ENCODE data around the gene OSBPL10.

OSBPL10 gene

DNA sequence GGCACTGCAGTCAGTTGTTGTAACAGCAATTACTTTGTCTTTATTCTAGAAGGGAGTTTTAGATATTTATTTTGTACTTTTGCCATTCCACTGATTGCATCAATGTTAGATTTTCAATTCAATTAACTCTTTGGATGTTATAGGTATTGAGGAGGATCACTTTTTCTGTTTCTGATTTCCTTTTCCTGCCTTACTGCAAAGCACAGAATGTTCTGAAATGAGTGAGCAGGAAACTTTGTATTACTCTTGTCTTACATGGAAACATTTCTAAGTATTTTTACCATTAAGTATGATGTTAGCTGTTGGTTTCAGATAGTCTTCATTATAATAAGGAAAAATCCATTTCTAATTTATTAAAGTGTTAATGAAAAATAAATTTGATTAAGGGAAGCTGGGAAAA is 80.5 kb downstream of the OSBPL10 start:
- Histone ChIP-seq H3K4me3 (no peak overlapping the region), H3K27ac (no peak overlapping the region)

DNA sequence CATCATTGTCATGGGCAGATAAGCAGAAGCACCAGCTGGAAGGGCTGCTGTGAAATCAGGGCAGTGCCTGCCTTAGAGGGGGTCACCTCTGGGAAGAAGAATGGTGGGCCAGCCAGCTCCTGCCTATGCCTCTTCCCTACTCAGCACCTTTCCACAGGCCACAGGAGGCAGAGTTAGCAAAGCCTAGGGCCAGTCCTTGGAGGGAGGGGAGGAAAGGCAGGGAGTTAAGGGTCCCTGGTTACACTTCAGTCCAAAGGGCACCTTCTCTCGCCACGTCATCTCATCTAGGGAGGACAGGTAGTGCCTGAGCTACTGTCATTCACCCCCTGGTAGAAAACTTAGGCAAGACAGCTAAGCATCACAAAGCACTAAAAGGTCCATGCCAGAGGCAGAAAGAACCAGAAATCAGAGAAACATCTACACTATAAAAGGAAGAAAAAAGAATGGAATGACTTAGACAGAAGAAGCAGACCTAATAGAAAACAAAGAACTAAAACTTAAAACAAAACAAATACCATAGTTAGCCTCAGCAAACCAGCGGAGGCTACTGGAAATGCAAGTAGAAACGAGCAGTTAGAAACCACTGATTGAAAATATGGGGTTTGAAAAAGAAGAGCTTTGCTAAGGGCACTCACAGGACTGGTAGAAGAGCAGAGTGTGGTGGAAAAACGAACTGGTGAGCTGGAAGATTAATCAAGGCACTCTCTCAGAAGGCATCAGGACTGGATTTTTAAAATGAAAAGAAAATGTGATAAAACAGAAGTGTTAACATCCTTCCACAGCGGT is 84.2 kb downstream of the OSBPL10 start:
- Histone ChIP-seq H3K4me3 (no peak overlapping the region), H3K27ac (no peak overlapping the region)

DNA sequence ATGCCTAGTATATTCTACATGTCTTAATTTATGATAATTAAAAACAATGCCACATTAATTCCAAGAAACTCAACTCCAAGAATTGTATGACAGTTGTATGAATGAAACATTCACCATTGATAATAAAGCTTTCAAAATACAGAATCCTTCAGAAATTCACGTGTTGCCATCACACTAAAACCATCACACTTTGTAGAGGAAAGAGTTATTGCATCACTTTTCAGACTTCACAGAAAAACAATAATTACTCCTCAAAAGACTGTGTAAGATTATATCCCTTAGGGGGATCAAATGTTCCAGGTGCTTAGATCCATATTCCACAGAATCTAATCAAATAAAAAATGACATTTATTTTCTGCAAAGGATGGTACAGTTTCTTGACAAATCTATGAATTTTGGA is 85.0 kb downstream of the OSBPL10 start:
- H3K4me3 ChIP-seq = no peak overlapping the region
- H3K27ac ChIP-seq = no peak overlapping the region

DNA sequence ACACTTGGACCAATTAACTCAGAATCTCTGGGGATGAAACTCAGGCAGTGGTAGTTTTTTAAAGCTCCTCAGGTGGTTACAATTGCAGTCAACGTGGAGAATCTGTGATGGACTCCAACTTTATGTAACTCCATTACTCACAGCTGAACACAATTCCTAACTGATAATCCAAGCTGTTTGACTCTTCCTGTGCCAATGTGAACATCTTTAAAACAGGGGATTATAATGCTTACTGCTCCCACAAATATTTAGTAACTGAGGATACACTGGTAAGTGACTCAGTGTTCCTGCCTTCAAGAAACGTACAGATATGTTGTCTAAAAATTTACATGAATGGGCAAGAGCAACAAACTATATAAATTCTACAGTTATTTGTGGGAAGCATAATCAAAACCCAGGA is 85.6 kb downstream of the OSBPL10 start:
- H3K4me3 ChIP-seq = no peak overlapping the region

DNA sequence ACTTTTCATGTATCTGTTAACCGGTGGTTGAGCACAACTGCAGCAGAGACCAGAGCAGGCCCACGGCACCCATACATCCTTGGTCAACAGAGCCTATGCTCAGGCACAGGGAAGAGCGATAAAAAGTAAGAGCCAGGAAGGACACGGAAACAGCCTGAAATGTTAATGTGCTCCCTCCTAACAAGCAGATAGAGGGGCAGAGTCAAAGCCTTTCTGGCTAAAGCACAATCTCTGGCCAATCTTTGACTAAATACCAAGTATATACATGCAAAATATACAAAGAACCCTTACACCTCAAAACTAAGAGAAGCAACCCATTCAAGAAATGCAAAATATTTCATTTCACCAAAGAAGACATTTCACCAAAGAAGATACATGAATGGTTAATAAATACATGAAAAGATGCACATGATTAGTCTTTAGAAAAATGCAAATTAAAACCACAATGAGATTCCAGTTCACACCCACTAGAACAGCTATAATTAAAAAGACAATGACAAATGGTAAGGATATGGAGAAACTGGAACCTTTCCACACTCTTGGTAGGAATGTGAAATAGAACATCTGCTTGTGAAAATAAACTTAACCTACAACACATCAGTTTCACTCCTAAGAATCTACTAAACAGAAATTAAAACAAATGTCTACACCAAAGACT is 88.0 kb downstream of the OSBPL10 start:
- Histone ChIP-seq H3K4me3 (no peak overlapping the region), H3K27ac (peak overlapping the region in 2 of 21 experiments; percentile 20 to 39)

More for the DNA sequence above, 85.6 kb downstream of the OSBPL10 start:
- H3K27ac ChIP-seq = no peak overlapping the region

DNA sequence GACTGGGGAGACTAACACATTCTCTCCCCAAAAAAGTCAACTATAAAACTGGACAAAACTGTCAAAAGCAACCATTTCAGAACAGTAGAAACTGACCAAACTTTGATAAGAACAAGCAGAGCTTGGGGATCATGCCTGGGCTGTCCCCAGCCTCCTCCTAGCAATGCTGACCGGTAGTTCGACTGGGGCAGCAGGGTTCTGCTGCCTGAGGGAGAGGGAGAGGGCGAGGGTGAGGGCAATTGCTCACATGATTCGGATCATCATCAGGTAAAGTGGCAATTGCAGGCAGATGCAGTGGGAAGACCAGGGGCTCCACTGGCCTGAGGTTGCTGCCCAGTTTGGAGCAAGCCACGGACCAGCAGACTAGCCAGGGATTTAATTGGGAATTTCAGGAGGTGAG is 88.6 kb downstream of the OSBPL10 start:
- H3K27ac ChIP-seq = peak overlapping the region in 5 of 21 experiments; percentile 4 to 39 (median 14)
- no peak overlapping the region for H3K4me3 ChIP-seq

DNA sequence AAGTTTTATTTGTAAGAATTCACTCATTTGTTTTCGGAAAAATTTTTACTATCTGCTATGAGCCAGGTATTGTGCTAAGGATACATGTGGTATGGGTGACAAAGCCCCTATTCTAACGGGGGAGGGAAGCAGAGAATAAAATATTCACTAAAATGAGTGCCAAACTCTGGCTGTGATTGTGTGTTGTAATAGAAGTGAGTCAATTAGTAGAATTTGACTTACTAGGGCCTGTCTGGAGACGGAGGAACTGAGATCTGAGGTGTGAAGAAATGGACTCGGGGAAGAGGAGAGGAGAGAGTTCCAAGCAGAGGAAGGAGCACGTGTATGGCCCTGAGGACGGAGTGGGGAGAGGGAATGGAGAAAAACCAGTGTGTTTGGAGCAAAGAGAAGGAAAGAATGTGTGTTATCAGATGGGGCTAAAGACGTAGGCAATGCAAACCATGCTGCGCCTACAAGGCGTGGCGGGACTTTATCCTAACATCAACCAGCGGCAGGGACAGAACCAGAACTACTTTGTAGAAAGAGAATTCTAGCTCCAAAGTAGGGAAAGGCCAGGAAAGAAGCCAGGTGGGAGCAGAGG is 89.1 kb downstream of the OSBPL10 start:
- Histone ChIP-seq H3K4me3 (no peak overlapping the region), H3K27ac (peak overlapping the region in 7 of 21 experiments; percentile 4 to 39 (median 16))

DNA sequence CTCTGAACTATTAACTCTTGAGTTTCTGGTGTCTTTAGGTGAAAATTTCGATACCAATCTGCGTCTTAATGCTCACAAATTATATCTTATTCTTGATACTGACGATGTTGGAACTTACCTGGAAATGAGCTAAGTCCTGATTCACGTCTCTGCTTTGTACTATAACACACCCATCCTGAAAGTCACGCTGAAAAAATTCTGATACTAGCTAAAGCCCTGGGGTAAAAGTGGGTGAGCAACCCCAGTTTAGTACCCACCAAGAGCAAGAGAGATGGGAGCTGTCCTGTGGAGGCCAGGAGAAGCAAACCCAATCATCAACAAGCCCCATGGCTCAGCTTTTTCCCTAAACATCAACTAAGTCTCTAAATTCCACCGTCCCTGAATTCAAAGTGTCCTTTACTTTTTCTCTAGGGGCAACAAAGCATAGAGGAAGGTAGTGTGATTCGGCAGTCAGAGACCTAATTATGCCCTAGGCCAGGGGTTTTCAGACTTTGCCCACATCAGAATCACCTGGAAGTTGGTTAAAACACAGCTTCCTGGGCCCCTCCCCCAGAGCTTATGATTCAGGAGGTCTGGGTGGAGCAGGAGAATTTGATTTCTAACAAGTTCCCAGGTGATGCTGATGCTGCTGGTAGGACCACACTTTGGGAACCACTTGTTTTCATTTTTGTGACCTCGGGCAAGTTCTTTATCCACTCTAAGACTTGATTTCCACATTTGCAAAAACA is 90.2 kb downstream of the OSBPL10 start:
- Histone ChIP-seq H3K4me3 (no peak overlapping the region), H3K27ac (peak overlapping the region in 2 of 21 experiments; percentile 15 to 39)

DNA sequence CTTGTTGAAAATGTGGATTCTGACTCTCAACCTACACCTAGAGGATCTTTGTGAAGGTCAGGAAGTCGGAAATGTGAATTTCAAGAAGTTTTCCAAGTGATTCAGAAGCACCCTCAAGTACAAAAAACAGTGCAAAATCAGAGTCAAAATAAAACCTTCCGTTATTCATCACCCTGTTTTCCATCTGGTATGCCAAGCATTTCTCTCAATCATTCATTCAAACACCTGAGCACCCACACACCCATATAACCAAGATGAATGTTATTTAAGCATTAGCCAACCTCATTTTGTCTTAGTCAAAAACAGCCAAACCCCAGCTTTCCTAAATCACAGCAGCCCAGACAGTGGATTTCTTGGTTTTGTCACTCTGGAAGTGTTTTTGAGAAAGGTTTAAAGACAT is 91.1 kb downstream of the OSBPL10 start:
- Histone ChIP-seq H3K4me3 (no peak overlapping the region), H3K27ac (peak overlapping the region in 1 of 21 experiments; percentile 30)

DNA sequence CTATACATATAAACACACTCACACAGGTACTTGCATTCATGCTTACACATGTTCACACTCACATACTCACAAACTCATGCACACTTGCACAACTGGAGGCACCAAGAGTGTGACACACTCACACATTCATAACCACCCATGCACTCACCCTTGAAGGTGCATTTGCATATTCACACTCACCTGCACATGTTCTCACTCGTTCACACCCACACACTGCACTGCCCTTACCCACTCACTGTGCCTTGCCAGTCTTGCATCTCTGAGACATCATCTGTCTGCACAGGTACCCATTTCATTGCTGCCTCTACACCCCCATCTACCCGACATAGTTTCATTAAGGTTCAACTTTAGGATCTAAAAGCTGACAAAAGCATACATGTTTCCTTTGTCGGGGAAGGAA is 95.8 kb downstream of the OSBPL10 start:
- no peak overlapping the region for H3K27ac ChIP-seq
- H3K4me3 ChIP-seq = no peak overlapping the region

DNA sequence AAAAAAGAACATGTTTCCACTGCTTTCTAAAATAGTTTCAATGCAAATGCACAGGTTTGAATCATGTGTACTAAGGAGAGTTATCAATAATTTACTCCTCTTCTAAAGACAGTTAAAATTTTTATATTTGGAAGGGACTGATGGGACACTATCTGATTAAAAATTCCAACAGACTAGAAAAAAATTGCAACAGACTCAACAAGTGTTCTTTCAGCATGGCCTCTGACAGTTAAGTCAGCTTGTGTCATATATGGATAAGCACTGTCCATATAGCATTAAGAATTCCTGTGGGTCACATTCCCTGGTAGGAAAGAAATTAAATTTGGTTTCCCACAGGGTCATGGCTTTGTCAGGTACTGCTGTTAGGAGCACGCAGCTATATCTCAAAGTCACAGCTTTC is 96.8 kb downstream of the OSBPL10 start:
- no peak overlapping the region for H3K4me3 ChIP-seq
- H3K27ac ChIP-seq = no peak overlapping the region

DNA sequence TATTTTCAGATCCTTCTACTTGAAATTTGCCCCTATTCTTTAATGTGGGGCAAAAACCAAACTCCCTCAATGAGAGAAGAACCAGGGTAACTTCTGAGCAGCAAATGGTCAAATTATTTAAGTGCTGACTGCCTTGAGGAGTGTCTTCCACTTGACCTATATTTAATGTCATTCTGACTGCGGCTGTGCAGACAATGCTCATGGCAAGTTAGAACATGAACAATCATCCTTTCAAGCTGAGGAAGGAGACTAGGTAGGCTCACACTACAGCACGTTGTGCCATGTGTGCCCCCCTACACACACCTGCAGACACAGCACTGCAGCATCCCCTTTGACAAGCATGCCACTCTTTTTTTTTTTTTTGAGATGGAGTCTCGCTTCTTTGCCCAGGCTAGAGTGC is 98.2 kb downstream of the OSBPL10 start:
- H3K27ac ChIP-seq = peak overlapping the region in 3 of 21 experiments; percentile 19 to 51 (median 35)

DNA sequence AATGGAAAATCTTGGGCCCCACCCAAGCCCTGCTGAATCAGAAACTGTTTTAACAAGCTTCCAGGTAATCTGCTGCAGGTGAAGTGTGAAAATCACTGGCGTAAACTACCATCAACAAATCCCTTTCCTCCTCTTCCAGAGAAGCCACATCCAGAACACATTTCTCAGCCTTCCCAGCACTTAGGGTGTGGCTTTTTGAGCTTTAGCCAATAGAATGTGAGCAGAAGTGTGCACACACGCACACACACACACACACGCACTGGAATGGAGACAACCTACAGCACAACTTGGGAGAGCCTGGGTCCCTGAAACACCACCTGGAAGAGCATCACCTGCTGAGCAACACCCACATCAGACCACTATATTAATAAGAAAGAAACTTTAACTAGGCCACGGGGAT is 98.6 kb downstream of the OSBPL10 start:
- Histone ChIP-seq H3K27ac (peak overlapping the region in 4 of 21 experiments; percentile 7 to 78 (median 27)), H3K4me3 (no peak overlapping the region)

More for the DNA sequence above, 98.2 kb downstream of the OSBPL10 start:
- H3K4me3 ChIP-seq = no peak overlapping the region

DNA sequence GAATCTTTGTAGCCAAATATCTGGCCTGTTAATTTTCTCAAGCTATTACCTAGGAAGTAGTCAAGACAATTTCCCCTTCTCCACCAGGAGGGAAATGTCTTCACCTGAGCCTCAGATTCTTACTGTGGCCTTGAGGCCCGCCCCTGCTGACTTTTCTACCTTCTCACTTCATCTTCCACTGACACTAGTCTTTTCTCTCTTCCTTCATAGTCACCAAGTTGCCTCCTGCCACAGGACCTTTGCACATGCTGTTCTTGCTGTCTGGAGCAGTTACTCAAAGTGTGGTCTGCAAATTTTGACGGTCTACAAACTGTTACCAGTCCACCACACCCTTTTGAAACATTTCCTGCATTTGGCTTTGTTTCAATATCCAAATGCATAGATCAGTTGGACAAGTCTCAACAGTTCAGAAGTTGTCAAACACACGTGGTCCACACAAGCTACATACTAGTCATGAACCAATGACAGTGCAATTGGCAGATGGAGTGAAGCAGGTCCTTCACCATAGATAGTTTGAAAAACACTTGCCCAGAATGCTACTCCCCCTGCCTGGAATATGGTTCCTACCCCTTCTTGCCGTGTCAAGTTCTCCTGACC is 100.5 kb downstream of the OSBPL10 start:
- H3K27ac ChIP-seq = no peak overlapping the region
- no peak overlapping the region for H3K4me3 ChIP-seq

DNA sequence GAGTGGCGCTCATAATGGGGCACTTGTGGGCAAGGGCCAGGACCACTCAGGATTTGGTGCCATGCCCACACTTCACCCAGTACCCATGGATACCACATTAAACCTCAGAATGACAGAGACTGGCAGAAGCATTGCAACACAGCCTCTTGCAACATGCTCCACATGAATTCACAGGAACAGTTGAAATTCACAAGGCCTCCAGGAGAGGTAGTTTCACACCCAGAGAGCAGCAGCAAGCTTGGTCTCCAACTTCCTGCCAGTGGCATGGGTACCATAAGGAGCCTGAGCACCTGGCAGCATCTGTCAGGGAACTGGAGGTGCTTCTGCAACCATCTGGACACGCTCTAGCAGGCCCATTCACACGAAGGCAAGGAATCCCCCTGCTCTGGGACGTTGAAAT is 101.0 kb downstream of the OSBPL10 start:
- no peak overlapping the region for H3K4me3 ChIP-seq

DNA sequence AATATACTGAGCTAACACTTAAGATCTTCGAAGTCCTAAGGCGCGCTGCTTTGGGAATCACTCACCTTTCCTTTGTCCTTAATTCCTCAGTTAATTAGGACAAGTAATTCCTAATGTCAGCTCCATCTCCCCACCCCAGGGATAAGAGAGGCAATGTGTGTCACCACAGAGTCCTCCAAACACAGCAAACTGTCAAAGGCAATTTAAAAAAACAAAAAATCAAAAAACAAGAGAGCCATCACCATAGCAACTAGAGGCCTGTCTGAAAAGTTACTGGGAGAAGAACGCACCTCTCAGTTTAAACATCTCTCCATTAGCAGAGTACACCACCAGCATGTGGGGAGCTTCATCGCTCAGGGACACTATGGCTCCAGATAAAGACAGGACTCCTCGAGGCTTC is 101.7 kb downstream of the OSBPL10 start:
- no peak overlapping the region for H3K27ac ChIP-seq
- H3K4me3 ChIP-seq = no peak overlapping the region

More for the DNA sequence above, 101.0 kb downstream of the OSBPL10 start:
- no peak overlapping the region for H3K27ac ChIP-seq

DNA sequence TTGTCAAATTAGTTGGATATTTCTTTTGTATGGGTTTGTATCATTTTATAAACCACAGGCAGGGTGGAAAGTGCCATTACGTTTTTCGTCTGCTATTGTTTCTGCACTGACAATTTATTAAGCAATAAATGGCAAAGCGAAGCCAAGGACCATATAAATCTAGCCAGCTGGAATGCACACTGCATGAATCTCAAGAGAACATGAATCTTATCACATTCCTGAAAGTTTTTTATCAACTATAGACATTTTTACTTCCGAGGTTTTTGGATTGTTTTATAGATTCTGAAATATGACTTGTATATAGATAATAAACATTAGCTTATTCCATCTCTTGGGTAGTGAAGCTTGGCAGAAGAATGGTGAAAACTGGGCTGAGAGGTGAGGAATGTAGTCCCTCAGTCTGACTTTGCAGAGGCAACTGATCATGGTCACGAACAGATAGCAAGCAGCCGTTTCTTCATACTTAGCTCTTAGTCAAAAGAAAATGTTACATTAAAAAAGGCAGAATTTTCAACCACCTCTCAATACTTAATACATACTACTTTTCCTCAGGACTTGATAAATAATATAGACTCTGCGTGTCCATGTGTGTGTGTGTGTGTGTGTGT is 102.7 kb downstream of the OSBPL10 start:
- H3K4me3 ChIP-seq = no peak overlapping the region
- H3K27ac ChIP-seq = no peak overlapping the region

DNA sequence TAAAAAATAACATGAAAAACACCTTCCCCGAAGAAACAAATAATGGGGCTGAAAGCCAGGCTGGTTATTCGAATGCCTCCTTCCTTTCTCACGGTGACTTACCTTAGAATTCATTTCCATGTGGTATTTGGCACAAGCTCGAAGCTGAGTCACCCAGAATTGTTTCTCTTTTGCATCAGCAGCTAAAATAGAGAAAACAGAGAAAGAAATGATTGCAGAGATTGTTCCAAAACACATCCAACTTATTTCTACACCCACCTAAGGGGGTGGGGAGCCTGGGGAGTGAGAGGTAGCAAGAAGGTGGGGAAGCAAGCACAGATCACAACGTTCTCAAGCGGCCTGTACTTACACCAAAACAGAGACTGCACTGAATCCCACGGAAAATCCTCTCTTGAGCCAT is 104.7 kb downstream of the OSBPL10 start:
- Histone ChIP-seq H3K27ac (no peak overlapping the region), H3K4me3 (no peak overlapping the region)

DNA sequence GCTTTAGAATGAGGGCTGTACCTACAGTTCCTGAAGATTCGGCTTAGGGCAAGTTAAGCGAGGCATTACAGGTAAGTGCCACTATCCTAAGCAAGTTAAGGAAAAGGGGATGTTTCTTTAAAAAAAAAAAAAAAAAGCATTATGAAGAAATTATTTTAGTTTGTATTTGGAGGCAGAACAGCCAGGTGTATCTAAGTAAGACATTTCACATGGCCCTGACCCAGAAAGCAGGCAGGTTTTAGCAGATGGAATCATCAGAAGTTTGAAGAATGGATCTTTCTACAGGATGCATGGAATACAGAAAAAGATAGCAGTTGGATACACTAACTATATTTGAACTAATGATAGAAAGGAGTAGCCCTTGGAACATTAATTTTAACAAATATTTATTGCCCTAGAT is 105.6 kb downstream of the OSBPL10 start:
- H3K4me3 ChIP-seq = no peak overlapping the region
- H3K27ac ChIP-seq = no peak overlapping the region
